ENCODE data around the gene ATE1.

- TF ChIP-seq CTCF (conservative IDR thresholded peaks at IDR 0.05; ENCODE audit: low read depth in 2 of 2): no peak
- TF ChIP-seq REST (IDR thresholded peaks at IDR 0.05; ENCODE audit: unreplicated experiment): no peak
- no peak for TF ChIP-seq EZH2phosphoT487 (IDR thresholded peaks at IDR 0.05; ENCODE audit: unreplicated experiment)
- no peak for TF ChIP-seq POLR2AphosphoS5 (IDR thresholded peaks at IDR 0.05; ENCODE audit: low read depth)
- no peak for TF ChIP-seq ETS1 (IDR thresholded peaks at IDR 0.05)
- TF ChIP-seq STAT1 (IDR thresholded peaks at IDR 0.05; ENCODE audit: unreplicated experiment): no peak
- no peak for TF ChIP-seq EZH2 (IDR thresholded peaks at IDR 0.05; ENCODE audit: low read depth, unreplicated experiment)
- no peak for TF ChIP-seq CREB1 (CRISPR knock-in tag; IDR thresholded peaks at IDR 0.05; ENCODE audit: low read depth)
- no peak for TF ChIP-seq JUNB (IDR thresholded peaks at IDR 0.05; ENCODE audit: unreplicated experiment)
- no peak for TF ChIP-seq ZNF114 (CRISPR knock-in tag; IDR thresholded peaks at IDR 0.05)
- TF ChIP-seq NANOG (IDR thresholded peaks at IDR 0.05; ENCODE audit: borderline replicate concordance): no peak
- TF ChIP-seq ZNF331 (CRISPR knock-in tag; IDR thresholded peaks at IDR 0.05; ENCODE audit: low read depth): no peak
- TF ChIP-seq ZNF462 (CRISPR knock-in tag; IDR thresholded peaks at IDR 0.05): no peak
Measured at GRCh38 chr10:121698336-121698735, 229.5 kb downstream of the ATE1 start.

All from GM23338 (cell line).